Pancreas (tissue), 10 donors: Measurements from ENCODE around the gene RUFY3. TPM values are rescaled to one million over a fixed set of nuclear protein-coding genes. Genes with fewer than 3 reads are reported as not detected.

Experiments
- ATAC-seq, 4 donors: fragments of 200-7000 bp; cut with Tn5 transposase; one replicate each; pipeline versions ENCODE4 v1.8.0 to v1.9.1; 2020; ENCODE audit warnings: mild to moderate bottlenecking in 4 of 4, moderate library complexity in 4 of 4
- DNase-seq, 6 donors: peaks; one replicate each; pipeline ENCODE4 v3.0.0-alpha.2; 2020
- FAIRE-seq: peaks from 2 replicates; lab custom pipeline; 2012; peaks lifted over from hg19 to GRCh38; lab: Jason Lieb, UNC
- H3K27ac ChIP-seq, 4 donors: fragments of 200-600 bp; sonication (generic); 1 replicate in 3 of 4; 2 replicates in 1 of 4; pipeline versions ENCODE4 v1.5.0 to v1.8.0; 2020
- H3K27me3 ChIP-seq, 4 donors: fragments of 200-600 bp; one replicate each; pipeline ENCODE4 v1.8.0; 2021
- H3K36me3 ChIP-seq, 3 donors: fragments of 200-600 bp; sonication (generic) in 1 of 3; one replicate each; pipeline versions ENCODE4 v1.5.0 to v1.8.0; 2020 to 2021
- H3K4me1 ChIP-seq, 3 donors: fragments of 200-600 bp; one replicate each; pipeline ENCODE4 v1.8.0; 2021
- H3K4me3 ChIP-seq, 4 donors: fragments of 200-600 bp; sonication (generic) in 2 of 4; one replicate each; pipeline versions ENCODE4 v1.5.0 to v1.8.0; 2020 to 2021
- H3K9me3 ChIP-seq, 4 donors: fragments of 200-600 bp; one replicate each; pipeline ENCODE4 v1.8.0; 2021
- WGBS, 2 donors: extraction: QIAGEN DNeasy Blood & Tissue Kit; methylation state at CpG; one replicate each; pipeline ENCODE4 v1.1.7; 2013; 5-methylcytosine and 5-hydroxymethylcytosine counted together
- intact Hi-C, 3 donors: fragments of 100-400 bp; cut with DNase I; formaldehyde crosslinking; loops; one replicate each; pipeline versions ENCODE4 v1.11.1 to v1.14.2; 2022
- polyA plus RNA-seq, 2 donors: library from polyadenylated mRNA; stranded (reverse); fragments of 200-250 nt; gene quantifications; one replicate each; pipeline ENCODE4 v1.2.3, GENCODE V29; 2013
- total RNA-seq, 6 donors: library from RNA; stranded (reverse); fragmentation: NEBNext Ultra II Directional in 4 of 6; extraction: Animal tissue kit (Norgen Biotek cat#: 25700) in 4 of 6; gene quantifications; one replicate each; pipeline versions ENCODE4 v1.2.1 to v1.2.4, GENCODE V29; 2021 to 2023
- TF ChIP-seq, protein P1 (sequence below), 4 donors: fragments of 200-600 bp; sonication (generic) in 3 of 4; IDR thresholded peaks; one replicate each; pipeline versions ENCODE4 v1.5.0 to v1.8.0; 2021; ENCODE audit warnings: antibody characterized with exemption in 4 of 4
- donor health status: healthy with polysubstance abuse.
- donor health status: DM: no; HTN: no; CAD: no; lungs with moderate emphysema.
- donor health status: DM: no; HTN: no; CAD: no.
- donor health status: control.
- donor health status: control.
- donor health status: Bipolar disorder and iron deficiency.
- donor health status: DM: yes; HTN: yes; CAD: no.
- donor health status: DM: no; HTN: no; CAD: no.
- donor health status: DM: no; HTN: no; CAD: no.
- donor health status: DM: yes; HTN: yes; CAD: no.

Gene RUFY3
- total and polyA plus RNA-seq, 8 donors, result 18.3 to 42.1 (median 22.0) TPM

DNA sequence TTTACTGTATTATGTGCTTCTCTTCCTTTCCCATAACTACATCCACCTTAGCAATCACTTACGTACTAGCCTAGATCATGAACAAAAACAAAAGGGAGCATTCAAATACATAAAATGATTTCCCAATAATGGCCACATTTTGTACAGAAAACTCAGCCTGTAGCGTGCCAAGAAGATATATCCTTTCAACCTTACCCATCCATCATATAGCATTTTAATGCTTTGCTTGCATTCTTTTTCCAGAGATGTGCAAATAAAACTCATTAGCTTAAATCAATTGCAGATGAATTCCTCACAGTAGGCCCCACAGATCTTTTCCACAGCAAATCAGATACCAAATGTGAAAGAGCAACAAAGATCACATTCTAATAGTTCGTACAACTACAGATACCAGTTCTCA, 97.2 kb downstream of the RUFY3 start:
- no peaks in the 10 kb centered on the region for H3K4me1 ChIP-seq
- ATAC-seq, result no peak
- peaks cover 4 to 42% (median 12%) of the 10 kb centered on the region in 3 donors for H3K36me3 ChIP-seq
- intact Hi-C loops, result no loop called here
- H3K27ac ChIP-seq, result no peak overlapping the region
- no peak for FAIRE-seq
- 93 to 98% methylated on average over 3 of the region's 3 CpGs for WGBS, 2 donors
- H3K4me3 ChIP-seq, result no peak overlapping the region
- H3K27me3 ChIP-seq, result no peaks in the 10 kb centered on the region
- no peak for DNase-seq
- no peaks in the 10 kb centered on the region for H3K9me3 ChIP-seq
- TF ChIP-seq, protein P1, sequence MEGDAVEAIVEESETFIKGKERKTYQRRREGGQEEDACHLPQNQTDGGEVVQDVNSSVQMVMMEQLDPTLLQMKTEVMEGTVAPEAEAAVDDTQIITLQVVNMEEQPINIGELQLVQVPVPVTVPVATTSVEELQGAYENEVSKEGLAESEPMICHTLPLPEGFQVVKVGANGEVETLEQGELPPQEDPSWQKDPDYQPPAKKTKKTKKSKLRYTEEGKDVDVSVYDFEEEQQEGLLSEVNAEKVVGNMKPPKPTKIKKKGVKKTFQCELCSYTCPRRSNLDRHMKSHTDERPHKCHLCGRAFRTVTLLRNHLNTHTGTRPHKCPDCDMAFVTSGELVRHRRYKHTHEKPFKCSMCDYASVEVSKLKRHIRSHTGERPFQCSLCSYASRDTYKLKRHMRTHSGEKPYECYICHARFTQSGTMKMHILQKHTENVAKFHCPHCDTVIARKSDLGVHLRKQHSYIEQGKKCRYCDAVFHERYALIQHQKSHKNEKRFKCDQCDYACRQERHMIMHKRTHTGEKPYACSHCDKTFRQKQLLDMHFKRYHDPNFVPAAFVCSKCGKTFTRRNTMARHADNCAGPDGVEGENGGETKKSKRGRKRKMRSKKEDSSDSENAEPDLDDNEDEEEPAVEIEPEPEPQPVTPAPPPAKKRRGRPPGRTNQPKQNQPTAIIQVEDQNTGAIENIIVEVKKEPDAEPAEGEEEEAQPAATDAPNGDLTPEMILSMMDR (IDR thresholded peaks at IDR 0.05), result no peak

DNA sequence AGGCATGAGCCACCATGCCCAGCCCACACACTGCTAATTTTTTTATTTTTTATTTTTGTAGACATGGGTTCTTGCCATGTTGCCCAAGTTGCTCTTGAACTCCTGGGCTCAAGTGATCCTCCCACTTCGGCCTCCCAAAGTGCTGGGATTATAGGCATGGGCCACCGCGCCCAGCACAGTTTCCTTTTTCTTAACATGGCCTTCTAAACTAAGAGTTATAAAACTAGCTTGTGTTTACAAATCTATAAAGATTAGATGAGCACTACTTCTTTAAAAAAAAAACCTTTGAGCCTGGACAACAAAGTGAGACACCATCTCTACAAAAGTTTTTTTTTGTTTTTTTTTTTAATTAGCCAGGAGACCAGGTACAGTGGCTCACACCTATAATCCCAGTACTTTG, 107.3 kb downstream of the RUFY3 start:
- intact Hi-C loops, result no loop called here
- DNase-seq, result no peak
- Histone ChIP-seq H3K36me3 (peaks cover 0 to 69% (median 35%) of the 10 kb centered on the region in 3 donors), H3K9me3 (no peaks in the 10 kb centered on the region), H3K4me1 (no peaks in the 10 kb centered on the region), H3K27ac (no peak overlapping the region), H3K27me3 (no peaks in the 10 kb centered on the region), H3K4me3 (no peak overlapping the region)
- WGBS, 2 donors, result 96 to 100% methylated on average over 3 of the region's 3 CpGs
- TF ChIP-seq, protein P1 (IDR thresholded peaks at IDR 0.05), result no peak
- FAIRE-seq, result no peak
- ATAC-seq, result no peak

DNA sequence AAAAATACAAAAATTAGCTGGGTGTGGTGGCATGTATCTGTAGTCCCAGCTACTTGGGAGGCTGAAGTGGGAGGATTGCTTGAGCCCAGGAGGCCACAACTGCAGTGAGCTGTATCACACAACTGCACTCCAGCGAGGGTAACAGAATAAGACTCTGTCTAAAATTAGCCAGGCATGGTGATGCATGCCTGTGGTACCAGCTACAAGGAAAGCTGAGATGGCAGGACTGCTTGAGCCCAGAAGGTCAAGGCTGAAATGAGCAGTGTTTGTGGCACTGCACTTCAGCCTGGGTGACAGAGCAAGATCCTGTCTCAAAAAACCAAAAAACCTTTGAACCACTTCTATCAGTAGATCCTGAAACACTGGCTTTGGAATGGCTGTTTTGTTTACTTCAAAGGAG, 107.7 kb downstream of the RUFY3 start:
- no peak overlapping the region for H3K27ac ChIP-seq
- ATAC-seq (no peak), DNase-seq (no peak), FAIRE-seq (no peak)
- H3K27me3 ChIP-seq, result no peaks in the 10 kb centered on the region
- no peaks in the 10 kb centered on the region for H3K9me3 ChIP-seq
- WGBS, 2 donors, result 97 to 100% methylated on average over 1 of the region's 1 CpG
- intact Hi-C loops, result no loop called here
- H3K36me3 ChIP-seq, result peaks cover 0 to 68% (median 32%) of the 10 kb centered on the region in 3 donors
- TF ChIP-seq, protein P1 (IDR thresholded peaks at IDR 0.05), result no peak
- H3K4me3 ChIP-seq, result no peak overlapping the region
- H3K4me1 ChIP-seq, result no peaks in the 10 kb centered on the region

DNA sequence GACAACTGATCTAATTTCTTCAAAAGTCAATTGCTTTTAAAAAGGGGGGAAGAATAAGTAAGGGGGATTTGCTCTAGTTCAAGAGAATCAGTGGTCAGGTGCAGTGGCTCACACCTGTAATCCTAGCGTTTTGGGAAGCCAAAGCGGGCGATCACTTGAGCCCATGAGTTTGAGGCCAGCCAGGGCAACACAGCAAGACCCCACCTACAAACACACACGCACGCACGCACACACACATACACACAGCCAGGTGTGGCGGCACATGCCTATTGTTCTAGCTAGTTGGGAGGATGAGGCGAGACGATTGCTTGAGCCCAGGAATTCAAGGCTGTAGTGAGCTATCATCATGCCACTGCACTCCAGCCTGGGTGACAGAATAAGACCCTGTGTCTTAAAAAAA, 108.3 kb downstream of the RUFY3 start:
- intact Hi-C loops, result no loop called here
- WGBS, 2 donors, result 93% methylated on average over 9 of the region's 9 CpGs
- FAIRE-seq, result no peak

DNA sequence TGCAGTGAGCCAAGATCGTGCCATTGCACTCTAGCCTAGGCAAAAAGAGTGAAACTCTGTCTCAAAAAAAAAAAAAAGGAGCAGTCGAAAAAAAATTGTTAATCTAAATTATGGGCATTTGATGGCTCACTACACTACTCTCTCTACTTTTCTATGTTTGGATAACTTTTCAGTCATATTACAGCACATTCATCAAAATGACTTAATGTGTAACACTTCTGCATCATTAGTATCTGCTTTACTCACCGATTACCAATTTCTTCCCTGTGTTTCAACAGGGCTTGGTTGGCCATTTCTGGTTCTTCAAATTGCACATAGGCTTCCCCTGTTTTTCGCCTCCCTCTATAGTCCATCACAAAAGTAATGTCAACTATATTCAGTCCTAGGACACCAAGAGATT, 109.5 kb downstream of the RUFY3 start:
- H3K9me3 ChIP-seq, result no peaks in the 10 kb centered on the region
- no peaks in the 10 kb centered on the region for H3K27me3 ChIP-seq
- H3K4me1 ChIP-seq, result peaks cover 0 to 4% (median 3%) of the 10 kb centered on the region in 3 donors
- H3K36me3 ChIP-seq, result peaks cover 0 to 56% (median 25%) of the 10 kb centered on the region in 3 donors
- WGBS, 2 donors, result 93 to 94% methylated on average over 4 of the region's 4 CpGs
- FAIRE-seq (no peak), ATAC-seq (no peak), DNase-seq (no peak)
- no peak overlapping the region for H3K27ac ChIP-seq
- intact Hi-C loops, result no loop called here
- no peak overlapping the region for H3K4me3 ChIP-seq
- TF ChIP-seq, protein P1 (IDR thresholded peaks at IDR 0.05), result no peak

More for the DNA sequence above, 108.3 kb downstream of the RUFY3 start:
- Histone ChIP-seq H3K9me3 (no peaks in the 10 kb centered on the region), H3K4me3 (no peak overlapping the region), H3K36me3 (peaks cover 0 to 68% (median 32%) of the 10 kb centered on the region in 3 donors), H3K27me3 (no peaks in the 10 kb centered on the region), H3K4me1 (no peaks in the 10 kb centered on the region), H3K27ac (no peak overlapping the region)
- no peak for ATAC-seq
- TF ChIP-seq, protein P1 (IDR thresholded peaks at IDR 0.05), result no peak
- DNase-seq, result no peak
